ENCODE measurements around the gene CDCA8.

GRCh38 chr1:37703061-37703460 lies 10.7 kb downstream of the CDCA8 start:
- TF ChIP-seq CTCF (IDR thresholded peaks at IDR 0.05; ENCODE audit: low read depth, low read length) (no peak), EZH2phosphoT487 (IDR thresholded peaks at IDR 0.05; ENCODE audit: low read depth) (no peak)

Measured in OCI-LY3 (cell line).